ENCODE results near the gene CD99L2. TPM values are rescaled to one million over a fixed set of nuclear protein-coding genes. Genes with fewer than 3 reads are reported as not detected.

Gene CD99L2
- total RNA-seq, 1 donor from 2014 or later = 12.5 TPM

DNA sequence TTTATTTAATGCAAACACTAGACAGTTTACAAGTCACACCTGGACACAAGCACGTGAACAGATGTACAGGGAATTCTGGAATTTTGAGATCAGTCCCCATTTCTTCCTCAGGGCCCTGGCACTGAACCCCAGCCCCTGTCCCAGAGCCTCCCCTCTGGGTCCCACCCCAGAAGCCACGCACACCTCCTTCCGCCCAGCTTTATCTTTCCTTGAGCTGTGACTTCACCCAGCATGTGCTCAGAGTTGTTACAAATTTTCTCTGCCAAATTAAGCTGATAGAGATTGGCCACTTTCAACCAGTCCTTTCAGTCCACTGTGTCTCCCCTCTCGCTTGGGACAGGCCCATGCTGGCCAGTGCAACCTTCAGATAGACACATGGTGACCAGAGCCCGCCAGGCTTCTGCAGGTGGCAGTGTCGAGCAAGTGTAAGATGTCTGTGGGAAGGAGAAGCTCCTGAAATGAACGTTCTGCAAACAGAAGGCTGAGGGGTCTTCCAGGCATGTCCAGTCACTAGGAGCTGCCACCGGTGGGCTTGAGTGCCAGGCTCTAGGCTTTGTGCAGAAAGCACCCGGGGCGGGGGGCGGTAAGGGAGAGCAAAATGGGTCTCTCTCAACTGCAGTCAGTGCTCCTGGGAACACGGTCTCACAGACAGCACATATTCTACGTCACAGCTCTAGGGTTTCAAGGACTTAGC, 132.0 kb downstream of the CD99L2 start:
- intact Hi-C loops (cut with micrococcal nuclease) = no loop called here
- H3K36me3 Mint-ChIP-seq (ENCODE audit: low read depth) = peaks cover 22% of the 10 kb centered on the region
- no peak overlapping the region for H3K27ac Mint-ChIP-seq
- ChIA-PET POLR2A (interaction anchor here (0.6 kb wide), 1 partner anchor 132 kb away, joined by 4 read pairs; no protein-coding TSS in a partner anchor), CTCF (no interaction called here)
- DNase-seq (no peak), ATAC-seq (ENCODE audit: low read depth) (no peak)
- H3K9me3 Mint-ChIP-seq = no peaks in the 10 kb centered on the region
- H3K27me3 Mint-ChIP-seq = no peaks in the 10 kb centered on the region
- no peaks in the 10 kb centered on the region for H3K4me1 Mint-ChIP-seq
- TF ChIP-seq, protein P1, sequence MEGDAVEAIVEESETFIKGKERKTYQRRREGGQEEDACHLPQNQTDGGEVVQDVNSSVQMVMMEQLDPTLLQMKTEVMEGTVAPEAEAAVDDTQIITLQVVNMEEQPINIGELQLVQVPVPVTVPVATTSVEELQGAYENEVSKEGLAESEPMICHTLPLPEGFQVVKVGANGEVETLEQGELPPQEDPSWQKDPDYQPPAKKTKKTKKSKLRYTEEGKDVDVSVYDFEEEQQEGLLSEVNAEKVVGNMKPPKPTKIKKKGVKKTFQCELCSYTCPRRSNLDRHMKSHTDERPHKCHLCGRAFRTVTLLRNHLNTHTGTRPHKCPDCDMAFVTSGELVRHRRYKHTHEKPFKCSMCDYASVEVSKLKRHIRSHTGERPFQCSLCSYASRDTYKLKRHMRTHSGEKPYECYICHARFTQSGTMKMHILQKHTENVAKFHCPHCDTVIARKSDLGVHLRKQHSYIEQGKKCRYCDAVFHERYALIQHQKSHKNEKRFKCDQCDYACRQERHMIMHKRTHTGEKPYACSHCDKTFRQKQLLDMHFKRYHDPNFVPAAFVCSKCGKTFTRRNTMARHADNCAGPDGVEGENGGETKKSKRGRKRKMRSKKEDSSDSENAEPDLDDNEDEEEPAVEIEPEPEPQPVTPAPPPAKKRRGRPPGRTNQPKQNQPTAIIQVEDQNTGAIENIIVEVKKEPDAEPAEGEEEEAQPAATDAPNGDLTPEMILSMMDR (IDR thresholded peaks at IDR 0.05) = no peak
- H3K4me3 Mint-ChIP-seq = no peak overlapping the region

DNA sequence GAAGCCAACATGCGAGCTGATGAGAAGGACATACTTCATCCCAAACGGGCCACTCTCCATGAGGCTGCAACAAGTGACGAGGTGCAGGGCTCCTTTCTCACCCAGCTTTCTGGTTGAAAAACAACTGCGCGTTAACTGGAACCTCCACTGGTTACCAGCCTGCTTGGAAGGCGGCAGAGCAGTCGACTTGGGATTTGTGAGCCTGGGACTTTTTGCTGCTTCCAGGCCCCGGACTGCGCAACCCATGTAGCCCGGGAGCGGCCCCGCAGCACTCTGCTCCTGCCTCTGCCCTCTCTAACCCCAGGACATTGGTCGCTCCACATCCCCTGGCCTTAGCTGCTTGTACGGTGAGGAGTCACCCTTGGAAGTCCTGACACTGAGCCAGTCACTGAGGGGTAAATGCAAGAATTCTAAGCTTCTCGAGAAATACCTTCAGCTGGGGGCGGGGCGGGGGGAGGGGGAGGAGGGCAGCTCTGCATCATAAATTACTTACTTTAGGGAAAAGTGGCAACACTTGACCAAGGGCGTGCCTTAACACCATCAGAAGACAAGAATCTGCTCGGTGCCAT, 132.6 kb downstream of the CD99L2 start:
- no peak for ATAC-seq (ENCODE audit: low read depth)
- Mint-ChIP-seq H3K4me1 (no peaks in the 10 kb centered on the region), H3K27me3 (no peaks in the 10 kb centered on the region), H3K27ac (no peak overlapping the region), H3K9me3 (no peaks in the 10 kb centered on the region), H3K4me3 (no peak overlapping the region), H3K36me3 (ENCODE audit: low read depth) (peaks cover 23% of the 10 kb centered on the region)
- ChIA-PET CTCF (no interaction called here), POLR2A (interaction anchor here (0.6 kb wide), 2 partner anchors 11 to 386 kb away, joined by 3 to 9 read pairs; no protein-coding TSS in a partner anchor)
- DNase-seq = no peak
- intact Hi-C loops (cut with micrococcal nuclease) = no loop called here
- TF ChIP-seq, protein P1 (IDR thresholded peaks at IDR 0.05) = no peak

DNA sequence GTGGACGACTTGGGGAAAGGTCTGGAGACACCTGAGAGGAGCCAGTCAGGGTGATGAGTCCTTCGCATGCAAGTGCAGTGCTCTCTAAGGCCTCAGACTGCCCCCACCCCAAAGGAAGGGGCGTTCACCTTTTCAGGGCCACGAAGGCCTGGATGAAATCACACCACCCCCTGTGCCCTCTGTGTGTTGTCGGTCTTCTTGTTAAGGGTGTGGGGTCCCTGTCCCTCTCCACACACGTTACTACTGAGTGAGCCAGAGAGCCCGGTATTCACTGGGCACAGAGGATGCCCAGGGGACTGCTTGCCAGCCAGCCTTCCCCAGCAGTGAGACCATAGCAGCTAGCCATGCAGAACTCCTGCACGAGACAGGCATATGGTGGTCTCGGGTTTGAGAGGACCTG, 133.2 kb downstream of the CD99L2 start:
- ChIA-PET POLR2A (interaction anchor here (0.6 kb wide), 1 partner anchor 10 kb away, joined by 3 read pairs; no protein-coding TSS in a partner anchor), CTCF (no interaction called here)

DNA sequence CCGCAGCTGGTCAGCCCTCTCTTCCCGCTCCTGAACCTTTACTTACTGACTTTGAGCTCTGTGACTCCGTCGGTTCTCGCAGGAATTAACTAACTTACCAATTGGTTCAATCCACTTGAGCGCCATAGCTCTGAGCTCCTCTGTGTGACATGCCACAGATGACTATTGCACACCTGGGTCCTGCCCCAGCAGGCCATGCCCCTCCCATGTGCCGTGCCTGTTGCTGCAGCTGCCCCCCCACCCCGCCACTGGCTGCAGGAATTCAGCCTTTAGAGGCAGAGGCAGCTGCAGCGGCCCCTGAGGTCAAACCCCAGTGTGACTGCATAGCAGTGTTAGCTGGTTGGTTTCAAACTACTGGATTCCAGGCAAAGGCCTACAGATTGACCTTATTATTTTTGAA, 134.7 kb downstream of the CD99L2 start:
- TF ChIP-seq, protein P1 (IDR thresholded peaks at IDR 0.05) = no peak
- H3K4me3 Mint-ChIP-seq = no peak overlapping the region
- intact Hi-C loops (cut with micrococcal nuclease) = no loop called here
- ChIA-PET CTCF (no interaction called here), POLR2A (no interaction called here)
- peaks cover 37% of the 10 kb centered on the region for H3K36me3 Mint-ChIP-seq (ENCODE audit: low read depth)
- DNase-seq (no peak), ATAC-seq (ENCODE audit: low read depth) (no peak)
- no peaks in the 10 kb centered on the region for H3K9me3 Mint-ChIP-seq
- no peaks in the 10 kb centered on the region for H3K4me1 Mint-ChIP-seq
- H3K27me3 Mint-ChIP-seq = no peaks in the 10 kb centered on the region
- no peak overlapping the region for H3K27ac Mint-ChIP-seq

More for the DNA sequence above, 133.2 kb downstream of the CD99L2 start:
- TF ChIP-seq, protein P1 (IDR thresholded peaks at IDR 0.05) = no peak
- ATAC-seq (ENCODE audit: low read depth) (no peak), DNase-seq (no peak)
- Mint-ChIP-seq H3K4me3 (no peak overlapping the region), H3K9me3 (no peaks in the 10 kb centered on the region), H3K27ac (no peak overlapping the region), H3K36me3 (ENCODE audit: low read depth) (peaks cover 25% of the 10 kb centered on the region), H3K27me3 (no peaks in the 10 kb centered on the region), H3K4me1 (no peaks in the 10 kb centered on the region)
- intact Hi-C loops (cut with micrococcal nuclease) = no loop called here

DNA sequence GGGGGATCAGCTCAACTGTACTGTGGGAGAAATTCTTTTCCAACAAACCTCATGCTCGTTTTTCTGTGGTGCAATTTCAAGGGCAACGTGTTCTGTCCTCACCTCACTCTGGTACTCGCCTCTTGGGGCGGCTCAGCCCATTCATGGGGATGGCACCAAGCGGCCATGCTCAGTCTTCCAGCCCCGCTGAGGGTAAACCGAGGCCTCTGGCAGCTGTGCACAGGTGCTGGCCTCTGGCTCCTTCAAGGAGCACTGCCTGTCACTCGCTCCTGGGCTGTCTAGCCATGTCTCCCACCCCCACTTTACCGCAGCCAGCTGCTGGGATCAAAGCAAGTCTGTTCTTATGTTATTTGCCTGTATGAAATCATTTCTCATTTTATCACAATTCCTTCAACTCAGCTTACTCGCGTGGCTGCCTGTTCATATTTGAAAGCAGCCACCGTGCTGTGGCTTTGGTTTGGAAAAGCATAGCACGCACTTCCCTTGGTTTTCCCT, 135.1 kb downstream of the CD99L2 start:
- Mint-ChIP-seq H3K4me3 (no peak overlapping the region), H3K36me3 (ENCODE audit: low read depth) (peaks cover 40% of the 10 kb centered on the region), H3K27ac (no peak overlapping the region), H3K9me3 (no peaks in the 10 kb centered on the region), H3K27me3 (no peaks in the 10 kb centered on the region), H3K4me1 (no peaks in the 10 kb centered on the region)
- TF ChIP-seq, protein P1 (IDR thresholded peaks at IDR 0.05) = no peak
- DNase-seq = no peak
- POLR2A ChIA-PET = no interaction called here
- intact Hi-C loops (cut with micrococcal nuclease) = no loop called here
- ATAC-seq (ENCODE audit: low read depth) = no peak
- CTCF ChIA-PET = no interaction called here

Measured in activated B cell treated with CpG ODN at 0.5 μM for 24 hours (primary cell).